Mammary epithelial cell (primary cell): ENCODE measurements around the gene GPRC5C.

Experiments used
- EZH2 ChIP-seq: IDR thresholded peaks from 2 replicates; pipeline ENCODE4 v1.6.1; 2012; ENCODE audit warnings: low read length, inconsistent platforms, borderline replicate concordance
- TF ChIP-seq, protein P1 (sequence below), 2 donors: IDR thresholded peaks in 1 of 2; conservative IDR thresholded peaks in 1 of 2; 2 replicates each; pipeline ENCODE4 v1.5.1; 2011 to 2012; ENCODE audit warnings: inconsistent platforms in 2 of 2, low read length in 2 of 2, mild to moderate bottlenecking in 2 of 2, control low read depth in 1 of 2, low read depth in 1 of 2; ENCODE audit not compliant: insufficient read depth in 1 of 2; ENCODE audit errors: extremely low read depth in 1 of 2

DNA sequence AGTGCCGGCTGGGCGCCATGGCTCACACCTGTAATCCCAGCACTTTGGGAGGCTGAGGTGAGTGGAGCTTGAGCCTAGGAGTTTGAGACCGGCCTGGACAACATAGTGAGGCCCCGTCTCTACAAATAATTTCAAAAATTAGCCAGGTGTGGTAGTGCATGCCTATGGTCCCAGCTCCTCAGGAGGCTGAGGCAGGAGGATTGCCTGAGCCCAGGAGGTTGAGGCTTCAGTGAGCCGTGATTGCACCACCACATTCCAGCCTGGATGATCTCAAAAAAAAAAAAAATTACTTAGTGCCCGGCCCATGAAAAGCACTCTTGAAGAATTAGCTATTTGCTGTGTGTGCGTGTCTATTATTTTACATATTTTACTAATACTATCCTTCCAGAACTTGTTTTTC, 9.6 kb downstream of the GPRC5C start:
- TF ChIP-seq, protein P1, sequence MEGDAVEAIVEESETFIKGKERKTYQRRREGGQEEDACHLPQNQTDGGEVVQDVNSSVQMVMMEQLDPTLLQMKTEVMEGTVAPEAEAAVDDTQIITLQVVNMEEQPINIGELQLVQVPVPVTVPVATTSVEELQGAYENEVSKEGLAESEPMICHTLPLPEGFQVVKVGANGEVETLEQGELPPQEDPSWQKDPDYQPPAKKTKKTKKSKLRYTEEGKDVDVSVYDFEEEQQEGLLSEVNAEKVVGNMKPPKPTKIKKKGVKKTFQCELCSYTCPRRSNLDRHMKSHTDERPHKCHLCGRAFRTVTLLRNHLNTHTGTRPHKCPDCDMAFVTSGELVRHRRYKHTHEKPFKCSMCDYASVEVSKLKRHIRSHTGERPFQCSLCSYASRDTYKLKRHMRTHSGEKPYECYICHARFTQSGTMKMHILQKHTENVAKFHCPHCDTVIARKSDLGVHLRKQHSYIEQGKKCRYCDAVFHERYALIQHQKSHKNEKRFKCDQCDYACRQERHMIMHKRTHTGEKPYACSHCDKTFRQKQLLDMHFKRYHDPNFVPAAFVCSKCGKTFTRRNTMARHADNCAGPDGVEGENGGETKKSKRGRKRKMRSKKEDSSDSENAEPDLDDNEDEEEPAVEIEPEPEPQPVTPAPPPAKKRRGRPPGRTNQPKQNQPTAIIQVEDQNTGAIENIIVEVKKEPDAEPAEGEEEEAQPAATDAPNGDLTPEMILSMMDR (conservative IDR thresholded peaks at IDR 0.05 in 1 of 2, IDR thresholded peaks at IDR 0.05 in 1 of 2; ENCODE audit: extremely low read depth in 1 of 2, insufficient read depth in 1 of 2, low read depth in 1 of 2, low read length in 2 of 2): no peak
- TF ChIP-seq EZH2: no peak
